HepG2 (cell line): ENCODE measurements around the gene FIBP. TPM values are rescaled to one million over a fixed set of nuclear protein-coding genes. Genes with fewer than 3 reads are reported as not detected.

ENCODE experiments used
- ARID2 ChIP-seq: sonication (generic); formaldehyde crosslinking; IDR thresholded peaks from 2 replicates; pipeline ENCODE4 v1.8.1; 2022; ENCODE audit warnings: mild to moderate bottlenecking, missing genetic modification reagents, borderline replicate concordance
- BCL3 ChIP-seq: sonication (generic); formaldehyde crosslinking; IDR thresholded peaks from 2 replicates; pipeline ENCODE4 v1.5.1; 2020; ENCODE audit warnings: mild to moderate bottlenecking, missing genetic modification reagents, moderate library complexity
- HNF4A ChIP-seq: sonication (generic); formaldehyde crosslinking; IDR thresholded peaks from 2 replicates; pipeline ENCODE4 v1.4.0; 2020; ENCODE audit warnings: missing genetic modification reagents
- MBD4 ChIP-seq: IDR thresholded peaks from 2 replicates; pipeline ENCODE4 v1.6.1; 2012; ENCODE audit warnings: low read length, inconsistent platforms, borderline replicate concordance
- REST ChIP-seq, 2 experiments: IDR thresholded peaks; 2 replicates each; pipeline ENCODE4 v1.6.1; 2011 to 2012; ENCODE audit warnings: low read length in 2 of 2, borderline replicate concordance in 1 of 2, low read depth in 1 of 2, mild to moderate bottlenecking in 1 of 2, moderate library complexity in 1 of 2
- SAP130 ChIP-seq: IDR thresholded peaks from 2 replicates; pipeline ENCODE4 v1.6.1; 2016; ENCODE audit warnings: low read depth
- ZNF292 ChIP-seq: sonication (generic); formaldehyde crosslinking; IDR thresholded peaks from 2 replicates; pipeline ENCODE4 v1.8.1; 2022; ENCODE audit warnings: mild to moderate bottlenecking, low read depth, missing genetic modification reagents, borderline replicate concordance
- ZNF317 ChIP-seq: sonication (generic); formaldehyde crosslinking; IDR thresholded peaks from 2 replicates; pipeline ENCODE4 v1.5.0; 2020; ENCODE audit warnings: mild to moderate bottlenecking, missing genetic modification reagents
- ZNF354B ChIP-seq: sonication (generic); formaldehyde crosslinking; IDR thresholded peaks from 2 replicates; pipeline ENCODE4 v1.8.0; 2022; ENCODE audit warnings: mild to moderate bottlenecking, missing genetic modification reagents
- ZNF549 ChIP-seq: sonication (generic); formaldehyde crosslinking; IDR thresholded peaks from 2 replicates; pipeline ENCODE4 v1.5.0; 2020; ENCODE audit warnings: missing genetic modification reagents
- ZNF75D ChIP-seq: sonication (generic); formaldehyde crosslinking; IDR thresholded peaks from 2 replicates; pipeline ENCODE4 v1.8.1; 2023; ENCODE audit warnings: missing genetic modification reagents, mild to moderate bottlenecking, borderline replicate concordance
- ZNF780A ChIP-seq: sonication (generic); formaldehyde crosslinking; IDR thresholded peaks from 2 replicates; pipeline ENCODE4 v1.8.0; 2022; ENCODE audit warnings: mild to moderate bottlenecking, missing genetic modification reagents, moderate library complexity
- ZNF781 ChIP-seq: sonication (generic); formaldehyde crosslinking; IDR thresholded peaks from 2 replicates; pipeline ENCODE4 v1.5.1; 2020; ENCODE audit warnings: borderline replicate concordance, mild to moderate bottlenecking, missing genetic modification reagents; ENCODE audit errors: not compliant biosample characterization
- polyA plus RNA-seq, 8 experiments: library from polyadenylated mRNA; depleted of rRNA in 3 of 8; stranded (reverse) in 7 of 8; unstranded in 1 of 8; fragments of >200 nt; fragmentation: Illumina TruSeq in 4 of 8; extraction: Trizol in 4 of 8; gene quantifications; 2 replicates each; pipeline versions ENCODE4 v1.2.1 to v1.2.3, GENCODE V29; 2011 to 2016; ENCODE audit warnings: low read depth in 4 of 8, missing spikeins in 1 of 8, mixed read lengths in 1 of 8; ENCODE audit not compliant: insufficient read depth in 1 of 8
- total RNA-seq, 5 experiments: library from RNA; depleted of rRNA; stranded (reverse); fragments of >200 nt; fragmentation: Illumina TruSeq; extraction: Trizol; gene quantifications; 2 replicates each; pipeline ENCODE4 v1.2.3, GENCODE V29; 2016; ENCODE audit warnings: low read depth in 1 of 5
- TF ChIP-seq, protein P1 (sequence below): IDR thresholded peaks from 2 replicates; pipeline ENCODE4 v1.6.1; 2016; ENCODE audit warnings: low read depth, control low read depth
- TF ChIP-seq, protein P2 (sequence below): sonication (generic); formaldehyde crosslinking; IDR thresholded peaks from 2 replicates; pipeline ENCODE4 v1.4.0; 2020; ENCODE audit warnings: missing genetic modification reagents, mild to moderate bottlenecking, borderline replicate concordance
- TF ChIP-seq, protein P3 (sequence below): sonication (generic); formaldehyde crosslinking; IDR thresholded peaks from 2 replicates; pipeline ENCODE4 v1.5.0; 2020; ENCODE audit warnings: mild to moderate bottlenecking, missing genetic modification reagents

FIBP gene
- total and polyA plus RNA-seq, 2 of the 13 experiments (the other 11 are each of a cell fraction or from before 2014, with no cell fraction given): 42.9 to 62.1 TPM

GRCh38 chr11:65899356-65900124, 11.3 kb upstream of the FIBP start (continued):
- TF ChIP-seq, protein P1, sequence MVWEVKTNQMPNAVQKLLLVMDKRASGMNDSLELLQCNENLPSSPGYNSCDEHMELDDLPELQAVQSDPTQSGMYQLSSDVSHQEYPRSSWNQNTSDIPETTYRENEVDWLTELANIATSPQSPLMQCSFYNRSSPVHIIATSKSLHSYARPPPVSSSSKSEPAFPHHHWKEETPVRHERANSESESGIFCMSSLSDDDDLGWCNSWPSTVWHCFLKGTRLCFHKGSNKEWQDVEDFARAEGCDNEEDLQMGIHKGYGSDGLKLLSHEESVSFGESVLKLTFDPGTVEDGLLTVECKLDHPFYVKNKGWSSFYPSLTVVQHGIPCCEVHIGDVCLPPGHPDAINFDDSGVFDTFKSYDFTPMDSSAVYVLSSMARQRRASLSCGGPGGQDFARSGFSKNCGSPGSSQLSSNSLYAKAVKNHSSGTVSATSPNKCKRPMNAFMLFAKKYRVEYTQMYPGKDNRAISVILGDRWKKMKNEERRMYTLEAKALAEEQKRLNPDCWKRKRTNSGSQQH: no peak
- no peak for TF ChIP-seq ZNF354B (CRISPR knock-in tag)
- TF ChIP-seq ZNF780A (CRISPR knock-in tag): peak; percentile 78; the same call in 1 of the 2 replicates
- no peak for TF ChIP-seq REST (IDR thresholded peaks at IDR 0.05; ENCODE audit: borderline replicate concordance in 1 of 2, low read depth in 1 of 2, low read length in 2 of 2)
- TF ChIP-seq, protein P2, sequence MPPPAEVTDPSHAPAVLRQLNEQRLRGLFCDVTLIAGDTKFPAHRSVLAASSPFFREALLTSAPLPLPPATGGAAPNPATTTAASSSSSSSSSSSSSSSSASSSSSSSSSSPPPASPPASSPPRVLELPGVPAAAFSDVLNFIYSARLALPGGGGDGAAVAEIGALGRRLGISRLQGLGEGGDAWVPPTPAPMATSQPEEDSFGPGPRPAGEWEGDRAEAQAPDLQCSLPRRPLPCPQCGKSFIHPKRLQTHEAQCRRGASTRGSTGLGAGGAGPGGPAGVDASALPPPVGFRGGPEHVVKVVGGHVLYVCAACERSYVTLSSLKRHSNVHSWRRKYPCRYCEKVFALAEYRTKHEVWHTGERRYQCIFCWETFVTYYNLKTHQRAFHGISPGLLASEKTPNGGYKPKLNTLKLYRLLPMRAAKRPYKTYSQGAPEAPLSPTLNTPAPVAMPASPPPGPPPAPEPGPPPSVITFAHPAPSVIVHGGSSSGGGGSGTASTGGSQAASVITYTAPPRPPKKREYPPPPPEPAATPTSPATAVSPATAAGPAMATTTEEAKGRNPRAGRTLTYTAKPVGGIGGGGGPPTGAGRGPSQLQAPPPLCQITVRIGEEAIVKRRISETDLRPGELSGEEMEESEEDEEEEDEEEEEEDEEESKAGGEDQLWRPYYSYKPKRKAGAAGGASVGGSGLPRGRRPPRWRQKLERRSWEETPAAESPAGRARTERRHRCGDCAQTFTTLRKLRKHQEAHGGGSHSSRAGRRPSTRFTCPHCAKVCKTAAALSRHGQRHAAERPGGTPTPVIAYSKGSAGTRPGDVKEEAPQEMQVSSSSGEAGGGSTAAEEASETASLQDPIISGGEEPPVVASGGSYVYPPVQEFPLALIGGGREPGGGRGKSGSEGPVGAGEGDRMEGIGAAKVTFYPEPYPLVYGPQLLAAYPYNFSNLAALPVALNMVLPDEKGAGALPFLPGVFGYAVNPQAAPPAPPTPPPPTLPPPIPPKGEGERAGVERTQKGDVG: no peak
- peak; percentile 86; the same call in 1 of the 2 replicates for TF ChIP-seq BCL3
- TF ChIP-seq MBD4: no peak
- peak; percentile 83 for TF ChIP-seq SAP130
- peak; percentile 58 for TF ChIP-seq ZNF781
- TF ChIP-seq ZNF75D (CRISPR knock-in tag): peak; percentile 61; the same call in 1 of the 2 replicates
- TF ChIP-seq, protein P3, sequence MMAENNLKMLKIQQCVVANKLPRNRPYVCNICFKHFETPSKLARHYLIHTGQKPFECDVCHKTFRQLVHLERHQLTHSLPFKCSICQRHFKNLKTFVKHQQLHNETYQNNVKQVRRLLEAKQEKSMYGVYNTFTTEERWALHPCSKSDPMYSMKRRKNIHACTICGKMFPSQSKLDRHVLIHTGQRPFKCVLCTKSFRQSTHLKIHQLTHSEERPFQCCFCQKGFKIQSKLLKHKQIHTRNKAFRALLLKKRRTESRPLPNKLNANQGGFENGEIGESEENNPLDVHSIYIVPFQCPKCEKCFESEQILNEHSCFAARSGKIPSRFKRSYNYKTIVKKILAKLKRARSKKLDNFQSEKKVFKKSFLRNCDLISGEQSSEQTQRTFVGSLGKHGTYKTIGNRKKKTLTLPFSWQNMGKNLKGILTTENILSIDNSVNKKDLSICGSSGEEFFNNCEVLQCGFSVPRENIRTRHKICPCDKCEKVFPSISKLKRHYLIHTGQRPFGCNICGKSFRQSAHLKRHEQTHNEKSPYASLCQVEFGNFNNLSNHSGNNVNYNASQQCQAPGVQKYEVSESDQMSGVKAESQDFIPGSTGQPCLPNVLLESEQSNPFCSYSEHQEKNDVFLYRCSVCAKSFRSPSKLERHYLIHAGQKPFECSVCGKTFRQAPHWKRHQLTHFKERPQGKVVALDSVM (CRISPR knock-in tag): no peak; the same call in 1 of the 2 replicates
- TF ChIP-seq ZNF549 (CRISPR knock-in tag): no peak
- no peak for TF ChIP-seq ZNF292
- TF ChIP-seq ZNF317 (CRISPR knock-in tag): peak; percentile 48; the same call in 1 of the 2 replicates
- TF ChIP-seq HNF4A (CRISPR knock-in tag): no peak
- peak; percentile 91 for TF ChIP-seq ARID2 (CRISPR knock-in tag)
